ENCODE results near the gene URB2. TPM values are rescaled to one million over a fixed set of nuclear protein-coding genes. Genes with fewer than 3 reads are reported as not detected.

Gene URB2
- polyA plus RNA-seq, 1 of the 3 experiments (the other 2 are of a cell fraction): 8.2 TPM

- CTCF ChIA-PET: interaction anchor here (1.2 to 1.3 kb wide), 2 partner anchors 12 to 23 kb away, joined by 3 read pairs; no protein-coding TSS in a partner anchor
- no peaks in the 10 kb centered on the region for H3K27me3 ChIP-seq (ENCODE audit: insufficient read depth)
- peaks cover 0 to 12% of the 10 kb centered on the region in 2 experiments; a peak in 1 of 4 replicates for H3K4me1 ChIP-seq (ENCODE audit: control insufficient read depth in 1 of 2, insufficient read depth in 2 of 2, low read depth in 1 of 2, low read length in 1 of 2)
- no peak overlapping the region for H3K27ac ChIP-seq (ENCODE audit: low read depth in 2 of 2, low read length in 1 of 2)
- H3K4me3 ChIP-seq (ENCODE audit: low read depth in 2 of 2, low read length in 1 of 2): no peak overlapping the region
- no peak overlapping the region for H3K9ac ChIP-seq
- no peak overlapping the region for H3K4me2 ChIP-seq
- no peak for DNase-seq
- no peaks in the 10 kb centered on the region for H3K9me3 ChIP-seq
- POLR2A ChIA-PET: no interaction called here
- H4K20me1 ChIP-seq (ENCODE audit: insufficient read depth): no peaks in the 10 kb centered on the region
- WGBS (ENCODE audit: low lambda C conversion rate): 81% methylated on average over 5 of the region's 5 CpGs
- H2AFZ ChIP-seq (ENCODE audit: low read depth): no peak overlapping the region
- no peak for TF ChIP-seq EP300 (IDR thresholded peaks at IDR 0.05; ENCODE audit: borderline replicate concordance in 1 of 2, low read depth in 1 of 2, low read length in 1 of 2)
- TF ChIP-seq NRF1 (IDR thresholded peaks at IDR 0.05; ENCODE audit: low read depth, low read length): no peak
- TF ChIP-seq YY1 (IDR thresholded peaks at IDR 0.05; ENCODE audit: low read depth): no peak
- no peak for TF ChIP-seq RXRA (IDR thresholded peaks at IDR 0.05; ENCODE audit: borderline replicate concordance, low read depth)
- no peak for TF ChIP-seq NFIC (IDR thresholded peaks at IDR 0.05; ENCODE audit: borderline replicate concordance)
- no peak for TF ChIP-seq REST (IDR thresholded peaks at IDR 0.05; ENCODE audit: low read depth, low read length)
- no peak for TF ChIP-seq JUND (IDR thresholded peaks at IDR 0.05)
- TF ChIP-seq FOSL2 (IDR thresholded peaks at IDR 0.05; ENCODE audit: borderline replicate concordance, low read depth): no peak
- no peak for TF ChIP-seq SIN3A (IDR thresholded peaks at IDR 0.05; ENCODE audit: borderline replicate concordance, low read depth, low read length)
- TF ChIP-seq POLR2AphosphoS5 (IDR thresholded peaks at IDR 0.05; ENCODE audit: low read depth, low read length): no peak
- no peaks in the 10 kb centered on the region for H3K9me2 ChIP-seq
- H3F3A ChIP-seq (replicated peaks; ENCODE audit: insufficient read depth): no peaks in the 10 kb centered on the region
- H3K36me3 ChIP-seq (replicated peaks in 1 of 2; ENCODE audit: control insufficient read depth in 1 of 2, insufficient read depth in 2 of 2, low read length in 1 of 2): no peaks in the 10 kb centered on the region
- no peaks in the 10 kb centered on the region for H3K79me2 ChIP-seq (ENCODE audit: insufficient read depth)
Measured at GRCh38 chr1:229671310-229671709, 45.3 kb downstream of the URB2 start.

DNA sequence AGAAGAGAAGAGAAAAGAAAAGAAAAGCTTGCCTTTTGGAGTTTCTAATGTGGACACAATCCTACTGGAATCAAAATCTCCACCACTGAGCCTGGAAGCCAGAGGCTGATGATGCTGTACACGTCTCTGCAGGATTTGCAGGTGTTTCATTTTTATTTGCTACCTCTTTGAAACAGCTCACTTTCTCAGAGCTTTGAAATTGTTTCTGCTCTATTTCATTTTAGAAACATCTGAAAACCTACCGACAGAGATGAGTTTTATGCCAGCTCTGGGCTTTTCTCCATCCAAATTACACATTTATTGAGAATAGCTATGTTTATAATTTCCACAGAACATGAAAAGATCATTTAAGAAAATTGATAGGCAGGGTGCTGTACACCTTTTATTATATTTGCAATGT, 46.2 kb downstream of the URB2 start:
- Histone ChIP-seq H3K79me2 (ENCODE audit: insufficient read depth) (no peaks in the 10 kb centered on the region), H3K9me2 (no peaks in the 10 kb centered on the region), H3K4me3 (ENCODE audit: low read depth in 2 of 2, low read length in 1 of 2) (no peak overlapping the region), H3K9me3 (no peaks in the 10 kb centered on the region), H3K4me1 (ENCODE audit: control insufficient read depth in 1 of 2, insufficient read depth in 2 of 2, low read depth in 1 of 2, low read length in 1 of 2) (peaks cover 0 to 4% of the 10 kb centered on the region in 2 experiments; a peak in 1 of 4 replicates), H3K36me3 (replicated peaks in 1 of 2; ENCODE audit: control insufficient read depth in 1 of 2, insufficient read depth in 2 of 2, low read length in 1 of 2) (no peaks in the 10 kb centered on the region), H3K9ac (no peak overlapping the region), H3K27me3 (ENCODE audit: insufficient read depth) (no peaks in the 10 kb centered on the region), H4K20me1 (ENCODE audit: insufficient read depth) (no peaks in the 10 kb centered on the region), H3K27ac (ENCODE audit: low read depth in 2 of 2, low read length in 1 of 2) (no peak overlapping the region), H3F3A (replicated peaks; ENCODE audit: insufficient read depth) (no peaks in the 10 kb centered on the region), H2AFZ (ENCODE audit: low read depth) (no peak overlapping the region), H3K4me2 (no peak overlapping the region)
- 91% methylated on average over 2 of the region's 2 CpGs for WGBS (ENCODE audit: low lambda C conversion rate)
- TF ChIP-seq RFX5 (IDR thresholded peaks at IDR 0.05; ENCODE audit: low read length): no peak
- TF ChIP-seq NRF1 (IDR thresholded peaks at IDR 0.05; ENCODE audit: low read depth, low read length): no peak
- TF ChIP-seq FOXM1 (IDR thresholded peaks at IDR 0.05; ENCODE audit: low read depth): no peak
- no peak for TF ChIP-seq MEF2A (IDR thresholded peaks at IDR 0.05; ENCODE audit: borderline replicate concordance, low read depth)
- no peak for TF ChIP-seq EP300 (IDR thresholded peaks at IDR 0.05; ENCODE audit: borderline replicate concordance in 1 of 2, low read depth in 1 of 2, low read length in 1 of 2)
- no peak for TF ChIP-seq YY1 (IDR thresholded peaks at IDR 0.05; ENCODE audit: low read depth)
- no peak for TF ChIP-seq GATA2 (CRISPR knock-in tag; IDR thresholded peaks at IDR 0.05)
- no peak for TF ChIP-seq FOXJ3 (CRISPR knock-in tag; IDR thresholded peaks at IDR 0.05)
- no peak for TF ChIP-seq EZH2phosphoT487 (IDR thresholded peaks at IDR 0.05; ENCODE audit: borderline replicate concordance, low read depth)
- TF ChIP-seq, protein P1, sequence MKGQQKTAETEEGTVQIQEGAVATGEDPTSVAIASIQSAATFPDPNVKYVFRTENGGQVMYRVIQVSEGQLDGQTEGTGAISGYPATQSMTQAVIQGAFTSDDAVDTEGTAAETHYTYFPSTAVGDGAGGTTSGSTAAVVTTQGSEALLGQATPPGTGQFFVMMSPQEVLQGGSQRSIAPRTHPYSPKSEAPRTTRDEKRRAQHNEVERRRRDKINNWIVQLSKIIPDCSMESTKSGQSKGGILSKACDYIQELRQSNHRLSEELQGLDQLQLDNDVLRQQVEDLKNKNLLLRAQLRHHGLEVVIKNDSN (IDR thresholded peaks at IDR 0.05; ENCODE audit: borderline replicate concordance, low read depth): no peak
- no peak for TF ChIP-seq POLR2AphosphoS5 (IDR thresholded peaks at IDR 0.05; ENCODE audit: low read depth, low read length)
- TF ChIP-seq TAF1 (IDR thresholded peaks at IDR 0.05; ENCODE audit: borderline replicate concordance, low read depth, low read length): no peak
- TF ChIP-seq SIN3A (IDR thresholded peaks at IDR 0.05; ENCODE audit: borderline replicate concordance, low read depth, low read length): no peak
- ChIA-PET POLR2A (no interaction called here), CTCF (interaction anchor here (1.3 to 2.5 kb wide), 3 partner anchors 11 to 211 kb away, joined by 3 to 13 read pairs (median 3); no protein-coding TSS in a partner anchor)
- DNase-seq: no peak

All from SK-N-SH (cell line).